Adrenal gland (tissue), 12 donors: ENCODE measurements around the gene NUAK1. TPM values are rescaled to one million over a fixed set of nuclear protein-coding genes. Genes with fewer than 3 reads are reported as not detected.

Experiments used
- DNase-seq, 7 donors: peaks; one replicate each; pipeline ENCODE4 v3.0.0-alpha.2; 2019 to 2020
- H3K27ac ChIP-seq, 5 donors: fragments of 200-600 bp; sonication (generic) in 4 of 5; 1 replicate in 3 of 5; 2 replicates in 2 of 5; pipeline versions ENCODE4 v1.5.1 to v1.8.0; 2016 to 2020; ENCODE audit warnings: mild to moderate bottlenecking in 1 of 5
- H3K27me3 ChIP-seq: fragments of 200-600 bp; 2 replicates; pipeline ENCODE4 v1.8.0; 2021
- H3K36me3 ChIP-seq, 2 donors: fragments of 200-600 bp; replicated peaks in 1 of 2; 1 replicate in 1 of 2; 2 replicates in 1 of 2; pipeline versions ENCODE4 v1.5.1 to v1.8.0; 2018 to 2022
- H3K4me1 ChIP-seq, 2 donors: fragments of 200-600 bp; replicated peaks in 1 of 2; 1 replicate in 1 of 2; 2 replicates in 1 of 2; pipeline versions ENCODE4 v1.5.1 to v1.8.0; 2018 to 2021
- H3K4me3 ChIP-seq, 4 donors: fragments of 200-600 bp; sonication (generic) in 3 of 4; one replicate each; pipeline ENCODE4 v1.5.1; 2016 to 2018
- H3K9me3 ChIP-seq, 3 donors: fragments of 200-600 bp; sonication (generic) in 1 of 3; replicated peaks in 1 of 3; 1 replicate in 2 of 3; 2 replicates in 1 of 3; pipeline versions ENCODE4 v1.5.1 to v1.8.0; 2016 to 2021
- POLR2A ChIP-seq, 2 donors: fragments of 450-650 bp; IDR thresholded peaks; one replicate each; pipeline ENCODE4 v1.6.1; 2017; ENCODE audit warnings: antibody characterized with exemption in 2 of 2, mild to moderate bottlenecking in 2 of 2, moderate library complexity in 1 of 2
- WGBS, 4 donors: extraction: QIAGEN DNeasy Blood & Tissue Kit in 2 of 4; methylation state at CpG; one replicate each; pipeline versions ENCODE4 v1.1.5 to v1.1.7; 2013 to 2017; 5-methylcytosine and 5-hydroxymethylcytosine counted together
- intact Hi-C, 2 donors: fragments of 100-400 bp; cut with DNase I; formaldehyde crosslinking; loops; one replicate each; pipeline versions ENCODE4 v1.14.1 to v1.15.0; 2022 to 2023
- polyA plus RNA-seq, 3 donors: library from polyadenylated mRNA; stranded (reverse); fragments of 200-250 nt in 2 of 3; fragments of 350-450 nt in 1 of 3; fragmentation: Illumina TruSeq in 1 of 3; extraction: RNeasy Lipid Tissue Mini Kit (QIAGEN cat#74804) in 1 of 3; gene quantifications; one replicate each; pipeline ENCODE4 v1.2.3, GENCODE V29; 2013 to 2014
- total RNA-seq, 9 donors: library from RNA; depleted of rRNA in 4 of 9; stranded (reverse); fragments of >200 nt in 4 of 9; fragments of 120-200 nt in 1 of 9; fragmentation: NEBNext Ultra II Directional in 1 of 9; extraction: Animal tissue kit (Norgen Biotek cat#: 25700) in 1 of 9; gene quantifications; one replicate each; pipeline versions ENCODE4 v1.1.0 to v1.2.4, GENCODE V29; 2013 to 2023
- TF ChIP-seq, protein P1 (sequence below), 6 experiments: fragments of 450-650 bp in 4 of 6; fragments of 200-600 bp in 2 of 6; sonication (generic) in 1 of 6; IDR thresholded peaks; 1 replicate in 5 of 6; 2 replicates in 1 of 6; pipeline versions ENCODE4 v1.5.1 to v1.8.0; 2016 to 2021; ENCODE audit warnings: antibody characterized with exemption in 6 of 6, mild to moderate bottlenecking in 2 of 6, moderate library complexity in 1 of 6
- donor health status: healthy with polysubstance abuse.
- donor health status: Bipolar disorder and iron deficiency.
- donor health status: DM: yes; HTN: yes; CAD: no.
- donor health status: DM: no; HTN: no; CAD: no.
- donor health status: DM: no; HTN: no; CAD: no.
- donor health status: DM: yes; HTN: yes; CAD: no.

NUAK1 gene
- total and polyA plus RNA-seq, 12 donors, result 2.4 to 15.1 (median 8.4) TPM

DNA sequence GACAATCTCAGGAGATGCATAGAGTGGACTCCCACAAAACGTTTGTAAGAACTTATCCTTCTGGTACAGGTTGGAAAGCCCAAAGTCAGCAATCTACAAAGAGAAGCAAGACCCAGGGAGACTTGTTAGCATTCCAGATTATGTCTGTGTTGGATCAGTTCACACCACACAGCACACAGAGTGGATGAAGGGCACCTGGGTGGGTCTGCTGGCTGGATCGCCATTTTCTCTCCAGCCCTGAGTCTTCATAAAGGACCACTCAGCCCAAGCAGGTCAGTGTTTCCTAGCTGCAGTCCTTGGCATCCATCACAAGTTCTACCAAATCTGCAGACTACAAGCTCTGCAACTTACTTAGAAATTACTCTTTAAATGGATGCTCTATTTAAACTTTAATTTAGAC lies 66.0 kb downstream of the NUAK1 start:
- peak overlapping the region in 1 of 5 donors; percentile 25 for H3K27ac ChIP-seq
- H3K27me3 ChIP-seq, result no peaks in the 10 kb centered on the region
- H3K4me3 ChIP-seq, result no peak overlapping the region
- no peak for TF ChIP-seq POLR2A (IDR thresholded peaks at IDR 0.05)
- TF ChIP-seq, protein P1, sequence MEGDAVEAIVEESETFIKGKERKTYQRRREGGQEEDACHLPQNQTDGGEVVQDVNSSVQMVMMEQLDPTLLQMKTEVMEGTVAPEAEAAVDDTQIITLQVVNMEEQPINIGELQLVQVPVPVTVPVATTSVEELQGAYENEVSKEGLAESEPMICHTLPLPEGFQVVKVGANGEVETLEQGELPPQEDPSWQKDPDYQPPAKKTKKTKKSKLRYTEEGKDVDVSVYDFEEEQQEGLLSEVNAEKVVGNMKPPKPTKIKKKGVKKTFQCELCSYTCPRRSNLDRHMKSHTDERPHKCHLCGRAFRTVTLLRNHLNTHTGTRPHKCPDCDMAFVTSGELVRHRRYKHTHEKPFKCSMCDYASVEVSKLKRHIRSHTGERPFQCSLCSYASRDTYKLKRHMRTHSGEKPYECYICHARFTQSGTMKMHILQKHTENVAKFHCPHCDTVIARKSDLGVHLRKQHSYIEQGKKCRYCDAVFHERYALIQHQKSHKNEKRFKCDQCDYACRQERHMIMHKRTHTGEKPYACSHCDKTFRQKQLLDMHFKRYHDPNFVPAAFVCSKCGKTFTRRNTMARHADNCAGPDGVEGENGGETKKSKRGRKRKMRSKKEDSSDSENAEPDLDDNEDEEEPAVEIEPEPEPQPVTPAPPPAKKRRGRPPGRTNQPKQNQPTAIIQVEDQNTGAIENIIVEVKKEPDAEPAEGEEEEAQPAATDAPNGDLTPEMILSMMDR (IDR thresholded peaks at IDR 0.05), result no peak
- no peak for DNase-seq
- H3K9me3 ChIP-seq, result no peaks in the 10 kb centered on the region
- peaks cover 0 to 4% of the 10 kb centered on the region in 2 donors for H3K4me1 ChIP-seq
- 55 to 73% (median 68%) methylated on average over 1 to 2 of the region's 2 CpGs for WGBS, 4 donors
- peaks cover 0 to 9% of the 10 kb centered on the region in 2 donors for H3K36me3 ChIP-seq
- intact Hi-C loops, result no loop called here

DNA sequence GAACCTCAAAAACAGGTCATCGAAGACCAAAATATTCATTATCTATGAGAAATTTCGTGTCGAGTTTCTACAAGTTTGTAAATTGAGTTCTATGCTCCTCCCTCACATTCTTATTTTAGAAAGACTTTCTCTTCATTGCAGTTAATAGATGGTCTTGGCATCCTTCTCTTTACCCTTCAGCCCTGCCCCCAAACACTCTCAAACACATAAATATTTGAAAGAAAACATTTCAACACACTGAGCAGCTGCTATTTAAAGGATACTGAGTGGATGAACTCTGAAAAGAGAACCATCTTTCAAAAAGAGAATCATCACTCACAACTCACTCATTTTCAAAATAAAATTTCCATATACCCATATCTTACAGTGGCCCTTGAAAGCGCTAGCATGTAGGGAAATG lies 67.1 kb downstream of the NUAK1 start:
- Histone ChIP-seq H3K4me3 (no peak overlapping the region), H3K4me1 (peaks cover 0 to 4% of the 10 kb centered on the region in 2 donors), H3K27me3 (no peaks in the 10 kb centered on the region), H3K27ac (peak overlapping the region in 1 of 5 donors; percentile 54), H3K36me3 (peaks cover 0 to 20% of the 10 kb centered on the region in 2 donors), H3K9me3 (no peaks in the 10 kb centered on the region)
- 70 to 76% (median 73%) methylated on average over 4 of the region's 4 CpGs for WGBS, 4 donors
- no peak for DNase-seq
- TF ChIP-seq, protein P1 (IDR thresholded peaks at IDR 0.05), result no peak
- TF ChIP-seq POLR2A (IDR thresholded peaks at IDR 0.05), result no peak
- intact Hi-C loops, result no loop called here

DNA sequence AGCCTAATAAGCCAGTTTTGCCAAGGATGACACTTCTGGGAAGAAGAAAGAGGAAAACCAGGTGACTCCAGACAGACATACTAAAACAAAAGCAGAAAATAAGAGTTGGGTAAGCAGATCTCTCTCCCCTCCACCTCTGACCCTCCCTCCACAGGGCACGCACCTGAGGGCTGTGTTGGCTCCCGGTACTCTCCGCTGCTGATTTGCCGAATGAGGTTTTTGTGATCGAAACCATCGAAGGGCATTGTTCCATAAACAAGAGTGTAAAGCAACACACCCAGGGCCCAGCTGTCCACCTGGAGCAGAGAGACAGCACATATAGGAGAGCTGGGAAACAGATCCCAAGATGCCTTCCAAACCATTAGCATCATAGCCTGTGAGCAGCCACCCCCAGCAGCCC lies 68.1 kb downstream of the NUAK1 start:
- peaks cover 0 to 4% of the 10 kb centered on the region in 2 donors for H3K4me1 ChIP-seq
- H3K36me3 ChIP-seq, result peaks cover 0 to 22% of the 10 kb centered on the region in 2 donors
- no peak overlapping the region for H3K27ac ChIP-seq
- no peaks in the 10 kb centered on the region for H3K27me3 ChIP-seq
- no peak overlapping the region for H3K4me3 ChIP-seq
- DNase-seq, result no peak
- no peak for TF ChIP-seq POLR2A (IDR thresholded peaks at IDR 0.05)
- TF ChIP-seq, protein P1 (IDR thresholded peaks at IDR 0.05), result no peak
- WGBS, 4 donors, result 95 to 100% (median 98%) methylated on average over 6 of the region's 6 CpGs
- intact Hi-C loops, result no loop called here
- no peaks in the 10 kb centered on the region for H3K9me3 ChIP-seq

DNA sequence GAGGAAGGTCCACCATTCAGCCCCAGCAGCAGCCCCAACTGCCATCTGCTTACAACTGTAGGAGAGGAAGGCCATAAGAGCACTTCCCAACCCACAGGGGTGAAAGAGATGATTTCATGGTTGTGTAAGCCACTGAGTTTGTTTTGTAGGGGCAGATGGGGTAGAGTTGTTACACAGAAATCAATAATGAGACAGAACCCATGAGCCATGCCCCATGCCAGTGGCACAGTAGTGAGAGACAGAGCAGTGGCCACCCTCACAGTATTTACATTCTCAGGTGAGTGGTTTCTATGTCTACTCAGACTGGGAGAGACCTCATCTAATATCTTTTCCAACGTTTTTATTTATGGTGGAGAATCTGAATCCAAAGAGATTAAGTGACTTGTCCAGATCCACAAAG lies 68.6 kb downstream of the NUAK1 start:
- no peak for DNase-seq
- intact Hi-C loops, result no loop called here
- Histone ChIP-seq H3K36me3 (peaks cover 0 to 22% of the 10 kb centered on the region in 2 donors), H3K9me3 (no peaks in the 10 kb centered on the region), H3K4me3 (no peak overlapping the region), H3K27ac (no peak overlapping the region), H3K27me3 (no peaks in the 10 kb centered on the region), H3K4me1 (peaks cover 0 to 4% of the 10 kb centered on the region in 2 donors)
- no peak for TF ChIP-seq POLR2A (IDR thresholded peaks at IDR 0.05)
- TF ChIP-seq, protein P1 (IDR thresholded peaks at IDR 0.05), result no peak
- 64 to 79% (median 71%) methylated on average over 1 of the region's 1 CpG for WGBS, 4 donors
